HFF-Myc (cell line): ENCODE measurements around the gene USP9X.

ENCODE experiments used
- DNase-seq: peaks from one replicate; pipeline ENCODE4 v3.0.0-alpha.2; 2011; ENCODE audit warnings: low read depth; ENCODE audit errors: extremely low read depth
- H3K4me3 ChIP-seq: replicated peaks from 2 replicates; pipeline ENCODE4 v1.5.1; 2011; ENCODE audit warnings: low read depth, mild to moderate bottlenecking, control low read depth, low read length
- CTCF ChIP-seq: IDR thresholded peaks from 2 replicates; pipeline ENCODE4 v1.5.1; 2012; ENCODE audit warnings: mild to moderate bottlenecking, low read depth, low read length, control low read depth; ENCODE audit errors: missing control alignments

USP9X gene

GRCh38 chrX:41131766-41132165, 46.5 kb downstream of the USP9X start:
- TF ChIP-seq CTCF = no peak
- no peak overlapping the region for H3K4me3 ChIP-seq
- DNase-seq = no peak

GRCh38 chrX:41133551-41133950, 48.3 kb downstream of the USP9X start:
- TF ChIP-seq CTCF = no peak
- no peak for DNase-seq
- no peak overlapping the region for H3K4me3 ChIP-seq

- no peak for DNase-seq
- H3K4me3 ChIP-seq = no peak overlapping the region
- TF ChIP-seq CTCF = no peak
Observed at GRCh38 chrX:41137589-41137988, 52.3 kb downstream of the USP9X start.

GRCh38 chrX:41142130-41142910, 57.1 kb downstream of the USP9X start:
- no peak overlapping the region for H3K4me3 ChIP-seq
- TF ChIP-seq CTCF = no peak
- no peak for DNase-seq

- no peak for DNase-seq
- no peak for TF ChIP-seq CTCF
- no peak overlapping the region for H3K4me3 ChIP-seq
Observed at GRCh38 chrX:41144873-41145272, 59.6 kb downstream of the USP9X start.

- H3K4me3 ChIP-seq = no peak overlapping the region
- no peak for TF ChIP-seq CTCF
- DNase-seq = peak; percentile 52
Observed at GRCh38 chrX:41145920-41146608, 60.8 kb downstream of the USP9X start.
